GM11168 (cell line): ENCODE results near the gene AUTS2.

ENCODE experiments used
- in situ Hi-C: fragments of 300-500 bp; cut with MboI; formaldehyde crosslinking; loops from one replicate; pipeline ENCODE4 v1.12.0; 2022; ENCODE audit warnings: low sequenced_read_pairs; ENCODE audit not compliant: unreplicated experiment

The AUTS2 gene

DNA sequence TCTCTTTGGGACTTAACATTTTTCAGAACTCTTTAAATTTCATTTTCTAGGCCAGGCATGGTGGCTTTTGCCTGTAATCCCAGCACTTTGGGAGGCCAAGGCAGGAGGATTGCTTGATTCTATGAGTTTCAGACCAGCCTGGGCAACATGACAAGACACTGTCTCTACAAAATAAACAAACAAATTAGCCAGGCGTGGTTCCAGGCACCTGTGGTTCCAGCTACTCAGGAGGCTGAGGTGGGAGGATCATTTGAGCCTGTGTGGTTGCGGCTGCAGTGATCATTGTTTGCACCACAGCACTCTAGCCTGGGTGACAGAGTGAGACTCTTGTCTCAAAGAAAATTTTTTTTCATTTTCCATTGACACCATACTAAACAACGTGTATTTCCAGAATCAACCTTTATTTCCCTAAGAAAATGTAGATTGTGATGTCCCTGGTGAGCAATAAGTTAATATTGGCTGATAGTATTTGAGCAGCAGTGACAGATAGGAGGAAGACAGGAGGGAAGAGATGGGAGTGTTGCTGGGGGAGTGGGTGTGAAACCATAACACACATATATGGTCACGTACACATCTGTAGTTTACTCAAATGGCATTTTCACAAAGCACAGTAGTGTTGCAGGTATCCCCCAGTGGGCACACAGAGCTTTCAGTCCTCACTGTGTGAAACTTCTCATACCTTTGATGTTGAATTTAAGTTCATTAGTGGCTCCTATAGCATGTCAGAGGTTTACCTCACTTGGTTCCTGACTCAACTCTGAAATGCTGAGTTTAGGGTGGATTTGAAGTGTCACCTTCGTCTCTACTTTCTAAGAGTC lies 205.6 kb downstream of the AUTS2 start:
- in situ Hi-C loops: no loop called here

- in situ Hi-C loops: no loop called here
Measured at GRCh38 chr7:69804962-69805361, 206.7 kb downstream of the AUTS2 start.

- in situ Hi-C loops: no loop called here
Measured at GRCh38 chr7:69808391-69808790, 210.1 kb downstream of the AUTS2 start.

DNA sequence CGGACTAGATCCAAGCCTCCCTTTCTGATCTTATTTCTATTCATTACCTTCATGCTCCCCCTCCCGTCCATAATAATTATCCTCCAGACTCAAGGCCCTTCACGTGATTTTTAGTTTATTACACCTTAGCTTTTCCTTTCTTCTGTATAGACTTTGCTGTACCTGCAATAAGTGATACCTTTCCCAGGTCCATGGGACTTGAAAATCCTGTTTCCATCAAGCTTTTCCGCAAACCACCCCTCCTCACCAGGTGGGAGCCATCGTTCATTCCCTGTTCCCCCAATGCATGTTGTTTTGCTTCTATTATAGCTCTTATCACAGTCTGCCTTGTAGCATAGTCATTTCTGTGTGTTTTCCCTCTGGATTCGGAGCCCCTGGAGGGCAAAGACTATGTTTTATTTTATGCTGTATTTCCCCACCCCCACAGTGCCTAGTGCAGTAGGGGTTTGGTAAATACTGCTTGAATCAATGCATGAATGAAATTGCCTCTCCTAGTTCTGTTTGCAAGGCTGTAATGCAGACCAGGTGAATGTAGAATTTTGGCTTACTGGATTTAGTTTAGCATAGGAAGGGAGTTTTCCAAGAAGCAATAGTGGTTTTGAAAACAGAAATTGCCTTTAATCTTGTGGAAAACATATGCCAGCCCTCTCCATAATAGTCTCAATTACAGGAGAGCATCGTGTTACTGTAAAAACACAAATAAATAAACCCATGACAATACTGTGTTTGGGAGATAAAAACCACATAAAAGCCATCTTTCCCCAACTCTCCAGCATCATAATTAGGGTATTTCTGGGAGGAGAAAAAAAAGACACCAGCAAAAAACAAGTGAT lies 213.4 kb downstream of the AUTS2 start:
- in situ Hi-C loops: no loop called here

GRCh38 chr7:69812756-69813155 lies 214.5 kb downstream of the AUTS2 start:
- in situ Hi-C loops: no loop called here

- in situ Hi-C loops: no loop called here
Measured at GRCh38 chr7:69813637-69814240, 215.5 kb downstream of the AUTS2 start.

DNA sequence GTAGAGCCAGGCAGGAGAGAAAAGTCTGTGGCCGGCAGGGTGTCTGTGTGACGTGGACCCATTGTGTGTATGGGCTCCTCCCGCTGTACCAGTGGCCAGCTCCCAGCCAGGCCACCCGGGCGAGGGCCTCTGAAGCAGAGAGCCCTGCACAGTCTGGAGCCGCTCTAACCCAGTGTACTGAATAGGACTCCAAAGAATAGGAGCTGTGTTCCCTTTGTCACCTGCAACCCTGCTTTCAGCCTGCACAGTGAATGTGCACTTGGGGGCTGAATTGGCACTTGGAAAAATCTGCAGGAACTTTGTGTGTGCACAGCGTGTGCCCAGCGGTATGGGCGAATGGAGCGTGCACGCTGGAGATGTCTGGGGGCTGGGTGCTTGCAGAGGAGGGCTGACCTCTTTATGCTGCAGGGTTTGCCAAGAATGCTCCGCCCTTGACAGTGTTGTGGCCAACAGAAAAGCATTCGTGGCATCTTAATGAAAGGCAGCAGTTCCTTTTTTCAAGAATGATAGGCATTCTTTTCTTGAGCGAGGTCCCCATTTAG lies 216.2 kb downstream of the AUTS2 start:
- in situ Hi-C loops: no loop called here

- in situ Hi-C loops: no loop called here
Measured at GRCh38 chr7:69816501-69816900, 218.2 kb downstream of the AUTS2 start.

GRCh38 chr7:69817121-69817520 lies 218.8 kb downstream of the AUTS2 start:
- in situ Hi-C loops: no loop called here

DNA sequence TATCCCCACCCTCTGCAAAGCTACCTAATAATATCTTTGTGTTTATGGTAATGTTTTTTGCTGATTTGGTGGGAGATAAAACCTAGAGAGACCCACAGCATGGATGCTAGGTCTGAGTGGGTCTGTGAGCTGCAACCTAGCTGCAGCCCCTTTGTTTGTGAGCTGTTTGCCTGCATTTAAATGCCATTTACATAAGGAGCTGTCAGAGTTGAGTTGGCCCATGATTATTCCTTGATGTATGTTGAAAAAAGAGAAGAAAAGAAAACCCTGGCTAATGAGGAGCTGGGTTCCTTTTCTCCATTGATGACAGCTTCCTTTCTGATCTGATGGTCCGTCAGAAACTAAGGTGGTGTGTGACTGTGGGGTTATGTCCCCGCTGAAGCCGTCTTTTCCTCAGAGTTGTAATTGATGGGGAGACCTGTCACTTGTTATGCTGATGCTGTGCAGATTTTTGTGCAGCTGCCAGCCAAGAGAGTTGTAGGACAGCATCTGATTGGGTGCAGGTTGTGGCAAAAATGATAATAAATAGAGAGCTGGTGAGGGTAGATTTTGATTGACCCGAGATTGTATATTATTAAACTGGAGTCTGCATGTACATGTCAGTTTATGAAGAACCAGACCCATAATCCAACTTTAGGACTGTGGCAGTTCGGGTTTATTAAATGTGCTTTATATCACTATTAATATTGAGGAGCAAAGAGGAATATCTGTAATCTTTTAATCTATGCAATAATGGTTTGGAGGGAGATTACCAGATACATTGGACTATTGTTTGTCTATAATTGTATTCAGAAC lies 219.8 kb downstream of the AUTS2 start:
- in situ Hi-C loops: no loop called here

- in situ Hi-C loops: no loop called here
Measured at GRCh38 chr7:69818636-69819332, 220.5 kb downstream of the AUTS2 start.

- in situ Hi-C loops: no loop called here
Measured at GRCh38 chr7:69819333-69819705, 221.0 kb downstream of the AUTS2 start.

DNA sequence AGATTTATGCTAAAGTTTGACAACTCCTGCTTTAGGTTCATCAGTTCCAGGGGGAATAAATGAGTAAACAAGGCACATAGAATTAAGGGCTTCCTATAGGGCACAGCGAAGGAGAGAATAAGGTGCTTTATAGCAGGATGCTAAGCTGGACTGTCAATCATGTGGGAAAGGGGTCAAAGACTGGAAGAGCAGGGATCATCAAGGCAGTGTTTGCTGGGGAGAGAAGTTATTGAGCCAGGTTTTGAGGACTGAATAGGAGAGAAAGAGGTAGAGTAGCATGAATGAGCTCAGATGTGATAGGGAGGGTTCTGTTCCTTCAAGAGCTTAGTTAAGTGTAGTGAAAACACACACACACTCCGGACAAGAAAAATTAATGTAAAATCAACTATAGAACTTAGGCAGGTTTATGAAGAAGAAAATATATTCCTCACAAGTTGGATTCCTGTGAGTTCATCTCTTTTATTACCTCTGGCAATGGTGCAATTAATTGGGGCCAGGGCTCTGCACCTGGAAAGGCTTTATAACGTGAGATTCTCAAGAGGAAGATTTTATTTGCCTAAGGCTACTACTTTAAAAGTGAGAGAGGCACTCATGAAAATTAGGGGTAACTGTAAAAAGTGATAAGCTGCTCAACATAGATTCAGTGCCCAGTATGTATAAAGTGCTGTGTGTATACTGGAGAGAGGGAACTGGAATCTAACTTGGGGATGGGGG lies 222.4 kb downstream of the AUTS2 start:
- in situ Hi-C loops: no loop called here

DNA sequence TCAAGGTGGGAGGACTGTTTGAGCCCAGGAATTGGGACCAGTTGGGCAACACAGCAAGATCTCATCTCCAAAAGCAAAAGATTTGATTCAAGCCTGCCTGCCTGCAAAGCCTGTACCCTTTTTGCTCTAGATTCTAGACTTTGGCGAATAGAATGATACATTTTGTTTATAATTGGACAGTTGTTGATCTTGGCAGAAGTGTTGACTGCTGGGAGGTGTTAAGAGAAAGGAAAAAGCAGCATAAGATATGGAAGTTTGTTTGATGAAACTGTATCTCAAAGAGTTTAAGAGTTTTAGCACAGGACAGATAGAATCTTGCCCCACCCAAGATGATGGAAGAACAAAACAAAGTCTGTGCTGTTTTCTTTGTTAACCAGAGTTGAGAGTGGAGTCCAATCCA lies 224.1 kb downstream of the AUTS2 start:
- in situ Hi-C loops: no loop called here

DNA sequence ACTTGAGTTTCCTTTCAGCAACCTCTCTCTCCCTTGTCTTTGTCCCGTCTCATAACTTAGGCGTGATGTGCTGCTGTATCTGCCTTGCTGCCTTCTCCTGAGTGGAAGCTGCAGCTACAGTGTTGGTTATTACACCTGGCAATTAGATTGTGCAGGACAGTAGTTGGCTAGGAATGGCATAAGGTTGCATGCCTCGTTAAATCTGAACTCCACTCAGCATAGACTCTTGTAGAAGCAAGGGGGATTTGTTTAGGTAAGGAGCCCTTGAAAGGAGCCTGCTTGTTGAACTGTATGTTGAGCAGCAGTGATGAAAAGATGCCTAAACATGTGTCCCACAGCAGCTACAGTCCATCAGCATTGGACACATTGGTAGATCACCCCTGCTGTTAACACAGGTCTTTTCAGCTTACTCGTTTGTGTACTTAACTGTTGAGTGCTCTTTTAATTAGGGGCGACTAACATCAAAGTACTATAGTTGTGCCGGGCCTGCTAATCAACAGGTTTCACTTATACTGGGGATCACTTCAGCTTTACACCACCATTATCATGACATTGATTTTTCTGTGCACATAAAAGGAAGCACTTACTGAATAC lies 225.0 kb downstream of the AUTS2 start:
- in situ Hi-C loops: no loop called here

- in situ Hi-C loops: loop anchor here (25.0 kb wide), 1 partner anchor 1262 kb away; no protein-coding TSS in a partner anchor
Measured at GRCh38 chr7:69825113-69825972, 227.1 kb downstream of the AUTS2 start.

DNA sequence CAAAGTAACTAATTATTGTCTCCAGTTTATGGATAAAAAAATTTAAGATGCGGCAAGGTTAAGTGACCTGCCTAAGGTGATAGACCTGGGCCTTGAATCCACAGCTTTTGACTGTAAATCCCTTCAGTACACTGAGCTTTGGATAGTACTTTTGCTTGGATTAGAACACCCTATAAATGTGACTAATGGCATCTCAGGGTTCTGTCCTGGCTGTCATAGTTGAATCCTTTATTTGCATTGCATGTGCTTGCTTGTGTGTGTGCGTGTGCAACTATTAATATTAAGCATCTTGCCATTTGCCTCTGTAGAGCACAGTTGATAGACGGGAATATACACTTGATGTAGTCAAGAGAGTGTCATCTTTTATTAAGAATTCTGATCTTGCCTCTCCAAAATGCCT lies 228.0 kb downstream of the AUTS2 start:
- in situ Hi-C loops: loop anchor here (25.0 kb wide), 1 partner anchor 1261 kb away; no protein-coding TSS in a partner anchor
